Panc1 (cell line): ENCODE results near the gene CAPN8. TPM values are rescaled to one million over a fixed set of nuclear protein-coding genes. Genes with fewer than 3 reads are reported as not detected.

ENCODE experiments used
- ATAC-seq: fragments of 200-7000 bp; cut with Tn5 transposase; 2 replicates; pipeline ENCODE4 v1.9.1; 2020; ENCODE audit warnings: mild to moderate bottlenecking, moderate library complexity
- BruUV-seq: library from RNA; stranded (reverse); fragments of 400-500 nt; replicated peaks from 2 replicates; lab custom pipeline; 2021; lab: Mats Ljungman, UMichigan
- CTCF ChIA-PET: fragments of 300-600 bp; sonication (Branson Sonifier 250); formaldehyde crosslinking; loops from one replicate; lab custom pipeline; 2022; ENCODE audit warnings: antibody characterized with exemption; lab: Charles Lee
- POLR2A ChIA-PET: fragments of 300-600 bp; sonication (Branson Sonifier 250); formaldehyde crosslinking; loops from one replicate; lab custom pipeline; 2022; ENCODE audit warnings: antibody characterized with exemption; lab: Charles Lee
- DNase-seq: peaks from one replicate; pipeline ENCODE4 v3.0.0-alpha.2; 2010; ENCODE audit warnings: low read depth, low spot score
- H3K27ac ChIP-seq: 2 replicates; pipeline ENCODE4 v1.5.1; 2011; ENCODE audit warnings: mild to moderate bottlenecking, low read length, inconsistent platforms
- H3K27me3 ChIP-seq: fragments of 200-500 bp; sonication (Bioruptor generic); 2 replicates; pipeline ENCODE4 v1.6.0; 2014; ENCODE audit warnings: low read length, inconsistent platforms; ENCODE audit not compliant: control insufficient read depth, insufficient read depth
- H3K36me3 ChIP-seq: fragments of 200-500 bp; sonication (Bioruptor generic); 2 replicates; pipeline ENCODE4 v1.5.1; 2014; ENCODE audit warnings: inconsistent platforms, mild to moderate bottlenecking, low read length, moderate library complexity; ENCODE audit not compliant: control insufficient read depth, insufficient read depth
- H3K4me1 ChIP-seq: 2 replicates; pipeline ENCODE4 v1.5.1; 2011; ENCODE audit warnings: inconsistent platforms, mild to moderate bottlenecking, low read length, moderate library complexity; ENCODE audit not compliant: control insufficient read depth, insufficient read depth
- H3K4me3 ChIP-seq, 2 experiments: 2 replicates each; pipeline ENCODE4 v1.5.1; 2011 to 2012; ENCODE audit warnings: low read depth in 2 of 2, low read length in 2 of 2, mild to moderate bottlenecking in 2 of 2, inconsistent platforms in 1 of 2, moderate library complexity in 1 of 2
- H3K9me3 ChIP-seq: fragments of 200-500 bp; sonication (Bioruptor generic); 2 replicates; pipeline ENCODE4 v1.5.1; 2014; ENCODE audit warnings: low read depth, mild to moderate bottlenecking, inconsistent platforms, low read length, moderate library complexity; ENCODE audit not compliant: control insufficient read depth, insufficient read depth
- CTCF ChIP-seq: fragments of 450-650 bp; IDR thresholded peaks from 2 replicates; pipeline ENCODE4 v1.5.1; 2017; ENCODE audit warnings: mild to moderate bottlenecking
- POLR2AphosphoS5 ChIP-seq: IDR thresholded peaks from 2 replicates; pipeline ENCODE4 v1.6.1; 2012; ENCODE audit warnings: mild to moderate bottlenecking, low read depth, low read length, moderate library complexity
- REST ChIP-seq, 2 experiments: IDR thresholded peaks; 2 replicates each; pipeline ENCODE4 v1.6.1; 2011 to 2012; ENCODE audit warnings: low read depth in 2 of 2, control low read depth in 1 of 2, low read length in 1 of 2, mild to moderate bottlenecking in 1 of 2, moderate library complexity in 1 of 2; ENCODE audit not compliant: insufficient read depth in 1 of 2
- SIN3A ChIP-seq: IDR thresholded peaks from 2 replicates; pipeline ENCODE4 v1.6.1; 2012; ENCODE audit warnings: low read depth, mild to moderate bottlenecking, low read length, moderate library complexity, borderline replicate concordance; ENCODE audit not compliant: insufficient read depth
- TCF7L2 ChIP-seq: IDR thresholded peaks from 2 replicates; pipeline ENCODE4 v1.6.1; 2011; ENCODE audit warnings: mild to moderate bottlenecking, low read depth, low read length, inconsistent platforms
- in situ Hi-C: cut with HindIII; loops from 2 replicates; pipeline ENCODE4 v1.10.0; 2016; ENCODE audit warnings: low sequenced_read_pairs, low pct_unique_long_range_greater_than_20kb
- intact Hi-C: fragments of 100-400 bp; cut with micrococcal nuclease; formaldehyde crosslinking; loops from one replicate; pipeline ENCODE4 v1.10.0; 2022; ENCODE audit not compliant: unreplicated experiment
- total RNA-seq: library from RNA; stranded (reverse); gene quantifications from one replicate; pipeline ENCODE4 v1.2.1, GENCODE V29; 2021; ENCODE audit not compliant: unreplicated experiment

Gene CAPN8
- total RNA-seq, 1 experiment from 2014 or later: 0.28 TPM

GRCh38 chr1:223704921-223705878 lies 39.7 kb upstream of the CAPN8 start:
- DNase-seq: no peak
- ChIA-PET CTCF (no interaction called here), POLR2A (no interaction called here)
- H3K9me3 ChIP-seq: no peaks in the 10 kb centered on the region
- BruUV-seq: no TSS peak
- TF ChIP-seq CTCF (no peak), TCF7L2 (peak; percentile 50), REST (IDR thresholded peaks at IDR 0.05; ENCODE audit: insufficient read depth in 1 of 2, low read depth in 2 of 2, low read length in 1 of 2) (no peak), POLR2AphosphoS5 (no peak), SIN3A (no peak)
- no peak for ATAC-seq
- H3K36me3 ChIP-seq: no peaks in the 10 kb centered on the region
- H3K4me3 ChIP-seq: peak overlapping the region in 1 of 2 experiments; percentile 24; a peak in 2 of 4 replicates
- H3K27ac ChIP-seq: peak overlapping the region; percentile 96
- intact Hi-C loops (loop anchor here (10.0 kb wide), 1 partner anchor 630 kb away; the partner anchor contains the start of gene NVL), in situ Hi-C loops (no loop called here)
- H3K27me3 ChIP-seq: no peaks in the 10 kb centered on the region
- H3K4me1 ChIP-seq: peaks cover 83% of the 10 kb centered on the region

GRCh38 chr1:223703668-223704013 lies 38.1 kb upstream of the CAPN8 start:
- ATAC-seq: no peak
- no peaks in the 10 kb centered on the region for H3K36me3 ChIP-seq
- intact Hi-C loops: loop anchor here (10.0 kb wide), 1 partner anchor 631 kb away; the partner anchor contains the start of gene NVL
- ChIA-PET POLR2A (no interaction called here), CTCF (no interaction called here)
- H3K4me1 ChIP-seq: peaks cover 77% of the 10 kb centered on the region
- no peaks in the 10 kb centered on the region for H3K9me3 ChIP-seq
- no peak overlapping the region for H3K4me3 ChIP-seq
- no peak for DNase-seq
- in situ Hi-C loops: no loop called here
- no peak for TF ChIP-seq POLR2AphosphoS5
- peak overlapping the region; percentile 96 for H3K27ac ChIP-seq
- no peaks in the 10 kb centered on the region for H3K27me3 ChIP-seq
- BruUV-seq: no TSS peak
